Gastroesophageal sphincter (tissue), 3 donors: ENCODE data around the gene FDXACB1.

Source experiments
- CTCF ChIP-seq, 4 experiments: fragments of 200-600 bp in 2 of 4; fragments of 450-650 bp in 2 of 4; sonication (generic) in 1 of 4; IDR thresholded peaks; one replicate each; pipeline ENCODE4 v1.5.1; 2017 to 2019; ENCODE audit warnings: antibody characterized with exemption in 4 of 4, mild to moderate bottlenecking in 2 of 4, moderate library complexity in 2 of 4
- EP300 ChIP-seq: sonication (generic); formaldehyde crosslinking; IDR thresholded peaks from one replicate; pipeline ENCODE4 v1.6.1; 2017; ENCODE audit warnings: antibody characterized with exemption, mild to moderate bottlenecking
- POLR2AphosphoS5 ChIP-seq: sonication (generic); formaldehyde crosslinking; IDR thresholded peaks from one replicate; pipeline ENCODE4 v1.6.1; 2017; ENCODE audit warnings: antibody characterized with exemption

- TF ChIP-seq CTCF (IDR thresholded peaks at IDR 0.05) (no peak), POLR2AphosphoS5 (no peak), EP300 (no peak)
These were observed 42.7 kb upstream of the FDXACB1 start for GRCh38 chr11:111921541-111922230.
